Stromal cell of bone marrow (primary cell): ENCODE results near the gene ADARB2.
"Not testable (repeated sequence)": the region's sequence is repeated elsewhere in the genome, so short reads cannot be mapped to it uniquely, and the experiment has no call there.

Experiments used
- DNase-seq: peaks from one replicate; pipeline ENCODE4 v3.0.0-alpha.2; 2012; ENCODE audit warnings: low read depth

The ADARB2 gene

GRCh38 chr10:1491901-1492300 is 245.4 kb downstream of the ADARB2 start:
- no peak for DNase-seq

DNA sequence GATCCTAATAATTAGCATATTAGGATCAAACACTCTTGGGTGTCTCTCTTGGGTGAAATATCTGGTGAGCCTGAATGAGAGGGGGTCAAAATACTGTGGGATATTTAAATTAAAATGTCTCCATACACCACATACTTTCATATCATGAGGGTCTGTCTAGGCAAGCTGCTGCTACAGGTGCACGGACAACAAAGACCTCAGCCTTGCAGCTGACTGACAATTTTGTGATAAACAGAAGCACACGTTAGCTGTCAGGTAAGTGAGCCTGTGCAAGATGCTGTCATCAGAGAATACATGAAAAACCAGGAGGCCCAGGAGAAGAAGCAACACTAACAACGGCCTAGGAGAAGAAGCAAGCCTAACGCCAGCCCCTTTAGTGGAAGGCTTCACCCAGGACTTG is 247.5 kb downstream of the ADARB2 start:
- DNase-seq, result no peak

GRCh38 chr10:1488970-1489548 is 248.3 kb downstream of the ADARB2 start:
- no peak for DNase-seq

DNA sequence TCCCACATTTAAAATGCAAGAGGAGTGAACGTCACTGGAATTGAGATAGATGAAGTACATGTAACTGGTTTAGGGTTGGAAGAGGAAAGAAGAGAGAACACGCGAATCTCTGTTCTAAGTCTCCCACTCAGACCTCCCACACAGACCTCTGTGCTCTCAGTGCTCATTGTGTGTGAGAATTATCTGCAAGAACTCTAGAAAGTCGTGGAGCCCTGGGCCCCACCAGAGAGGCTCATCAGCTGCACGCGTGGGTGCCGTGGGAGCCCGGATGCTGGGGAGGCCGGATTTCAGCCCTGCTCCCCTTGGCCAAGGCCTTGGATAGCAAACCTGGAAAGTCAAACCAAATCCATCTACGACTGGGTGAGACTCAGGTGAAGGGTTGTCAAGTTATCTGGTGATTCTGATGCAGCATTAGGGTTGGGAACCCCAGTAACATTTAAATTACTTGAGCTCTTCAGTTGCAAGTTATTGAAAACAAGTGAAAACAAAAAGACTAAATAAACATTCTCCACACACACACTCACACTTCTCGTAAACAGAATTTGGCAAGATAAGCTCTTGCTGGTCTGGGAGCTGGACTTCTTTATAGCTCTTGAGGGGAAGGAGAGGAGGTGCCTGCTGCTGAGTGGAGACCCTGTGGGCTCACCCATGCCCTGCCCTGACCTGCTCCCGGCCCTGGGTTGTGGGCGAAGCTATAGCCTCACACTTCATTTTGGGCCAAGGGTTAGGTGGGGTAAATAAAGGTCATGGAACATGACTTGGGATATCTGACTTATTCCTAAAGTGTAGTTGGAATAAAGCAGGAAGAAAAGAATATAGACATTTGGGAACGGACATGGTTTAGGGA is 250.3 kb downstream of the ADARB2 start:
- no peak for DNase-seq

- DNase-seq, result no peak
These were observed 252.0 kb downstream of the ADARB2 start for GRCh38 chr10:1485357-1485756.

GRCh38 chr10:1483826-1484225 is 253.5 kb downstream of the ADARB2 start:
- no peak for DNase-seq

DNA sequence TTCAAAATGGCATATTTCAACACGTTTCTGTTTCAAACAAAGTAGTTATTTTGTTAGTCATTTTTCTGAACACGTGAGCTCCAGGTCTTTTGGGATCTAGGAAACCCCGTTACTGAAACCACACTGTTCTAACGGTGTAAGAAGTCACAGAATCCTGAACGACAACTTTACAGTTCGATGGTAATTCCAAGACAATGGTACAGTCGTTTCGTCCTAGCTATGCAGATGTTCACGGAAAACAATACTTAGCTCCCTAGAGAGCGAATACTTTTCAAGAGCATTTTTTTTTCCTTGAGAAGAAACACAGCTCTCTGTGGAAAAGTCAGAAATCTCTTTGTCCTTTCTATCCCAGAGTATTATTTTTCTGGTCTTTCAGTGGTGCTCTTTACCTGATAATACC is 254.1 kb downstream of the ADARB2 start:
- DNase-seq, result no peak

DNA sequence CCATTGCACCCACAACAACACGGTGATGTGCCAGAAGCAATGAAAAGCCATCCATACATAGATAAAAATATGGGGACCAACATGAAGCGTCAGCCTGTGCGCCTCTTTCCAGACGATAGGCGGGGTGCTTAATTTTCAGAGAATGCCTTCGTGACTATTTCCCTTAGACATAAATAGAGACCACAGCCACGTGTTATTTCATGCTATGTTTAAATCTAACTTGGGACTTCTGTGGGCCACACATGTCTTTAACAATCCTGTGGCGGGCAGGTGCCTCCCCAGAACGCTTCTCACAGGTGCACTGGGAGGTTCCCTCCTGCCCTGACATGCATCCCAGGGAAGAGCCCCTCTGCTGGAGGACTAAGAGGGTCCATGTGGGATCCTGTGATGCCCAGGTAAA is 259.7 kb downstream of the ADARB2 start:
- no peak for DNase-seq

DNA sequence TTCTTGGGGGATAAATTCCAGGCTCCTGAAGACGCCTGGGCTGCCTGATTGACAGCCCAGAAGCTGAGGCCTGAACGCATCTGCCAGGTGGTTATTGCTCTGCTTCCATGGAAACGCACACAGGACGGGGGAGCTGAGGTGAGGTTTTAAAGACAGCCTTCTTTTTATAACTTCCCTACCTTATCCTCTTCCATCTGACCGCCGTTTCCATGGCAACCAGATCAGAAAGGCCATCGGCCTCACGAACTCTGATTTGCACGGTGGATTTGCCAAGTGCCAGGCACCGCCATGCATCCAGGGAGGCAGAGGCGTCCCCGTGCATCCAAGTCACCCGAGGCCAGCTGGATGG is 260.9 kb downstream of the ADARB2 start:
- DNase-seq, result no peak

- no peak for DNase-seq
These were observed 261.4 kb downstream of the ADARB2 start for GRCh38 chr10:1475771-1476454.

DNA sequence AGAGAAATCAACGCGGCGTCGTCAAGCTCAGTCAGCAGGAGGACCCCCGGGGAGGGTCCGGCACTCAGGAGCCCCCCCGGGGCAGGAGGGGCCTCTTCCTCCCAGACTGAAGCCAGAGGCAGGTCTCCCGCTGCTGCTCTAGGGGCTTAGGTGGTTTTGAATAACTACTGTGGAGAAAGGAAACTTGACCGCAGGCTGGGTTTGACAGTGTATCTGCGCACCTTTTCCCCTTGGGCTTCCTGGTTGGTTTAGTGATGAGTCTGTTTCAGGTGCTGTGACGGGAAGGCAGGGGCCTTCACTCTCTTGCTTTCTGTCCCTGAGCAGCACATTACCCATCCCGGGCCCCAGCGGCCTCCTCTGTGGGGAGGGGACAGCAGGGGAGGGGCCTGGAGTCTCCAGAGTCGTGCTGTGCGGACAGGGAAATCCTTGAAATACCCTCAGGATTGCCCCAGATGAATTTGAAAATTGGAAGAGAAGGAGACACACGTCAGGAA is 262.2 kb downstream of the ADARB2 start:
- DNase-seq, result no peak

- no peak for DNase-seq
These were observed 262.8 kb downstream of the ADARB2 start for GRCh38 chr10:1474376-1475097.

DNA sequence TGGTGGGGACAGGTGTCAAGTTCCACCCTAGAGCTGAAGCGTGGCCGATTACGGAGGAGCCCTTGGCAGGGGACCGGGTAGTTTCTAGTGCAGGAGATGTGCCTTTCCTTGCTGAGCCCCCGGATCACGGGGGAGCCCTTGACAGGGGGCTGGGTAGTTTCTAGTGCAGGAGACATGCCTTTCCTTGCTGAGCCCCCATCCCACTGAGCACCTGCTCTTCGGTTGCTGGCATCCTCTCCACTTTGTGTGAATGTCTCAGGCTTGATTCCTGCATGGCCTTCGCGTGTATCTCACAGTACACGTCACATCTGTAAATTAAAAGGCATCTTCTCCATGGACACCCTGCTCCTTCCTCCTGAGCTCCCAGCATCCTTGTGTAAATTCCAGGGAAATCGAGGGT is 263.5 kb downstream of the ADARB2 start:
- DNase-seq, result no peak

DNA sequence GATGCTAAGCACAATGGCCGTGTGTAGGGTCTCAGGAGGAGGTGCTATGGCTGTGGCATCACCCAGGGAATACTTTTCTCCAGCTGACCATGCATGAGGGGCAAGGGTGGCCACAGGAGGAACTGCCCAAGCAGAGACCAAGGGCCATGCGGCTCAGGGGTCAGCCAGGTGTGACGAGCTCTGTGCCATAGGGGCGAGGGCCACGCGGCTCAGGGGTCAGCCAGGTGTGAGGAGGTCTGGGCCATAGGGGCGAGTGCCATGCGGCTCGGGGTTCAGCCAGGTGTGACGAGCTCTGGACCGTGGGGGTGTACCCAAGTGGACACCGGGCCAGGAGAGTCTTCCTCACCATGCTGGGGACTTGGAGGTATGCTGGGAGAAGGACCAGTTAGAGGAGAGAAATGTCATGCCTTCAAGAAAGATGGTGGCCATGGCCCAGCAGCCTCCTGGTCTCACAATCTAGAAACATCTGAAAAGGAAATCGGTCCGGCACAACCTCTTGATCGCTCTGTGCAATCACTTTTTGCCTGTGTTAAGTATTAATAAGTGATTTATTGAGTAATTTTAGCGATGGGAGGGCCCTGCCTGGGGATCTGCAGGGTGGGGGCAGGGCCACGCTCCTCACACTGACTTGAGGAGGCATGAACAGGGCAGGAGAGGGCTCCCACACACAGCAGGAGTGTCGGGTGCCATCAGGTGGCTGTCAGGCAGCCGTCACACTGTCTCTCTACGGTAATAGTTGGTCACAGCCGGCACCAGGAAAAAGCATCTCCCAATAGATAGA is 265.0 kb downstream of the ADARB2 start:
- no peak for DNase-seq

- no peak for DNase-seq
These were observed 268.5 kb downstream of the ADARB2 start for GRCh38 chr10:1468811-1469210.

DNA sequence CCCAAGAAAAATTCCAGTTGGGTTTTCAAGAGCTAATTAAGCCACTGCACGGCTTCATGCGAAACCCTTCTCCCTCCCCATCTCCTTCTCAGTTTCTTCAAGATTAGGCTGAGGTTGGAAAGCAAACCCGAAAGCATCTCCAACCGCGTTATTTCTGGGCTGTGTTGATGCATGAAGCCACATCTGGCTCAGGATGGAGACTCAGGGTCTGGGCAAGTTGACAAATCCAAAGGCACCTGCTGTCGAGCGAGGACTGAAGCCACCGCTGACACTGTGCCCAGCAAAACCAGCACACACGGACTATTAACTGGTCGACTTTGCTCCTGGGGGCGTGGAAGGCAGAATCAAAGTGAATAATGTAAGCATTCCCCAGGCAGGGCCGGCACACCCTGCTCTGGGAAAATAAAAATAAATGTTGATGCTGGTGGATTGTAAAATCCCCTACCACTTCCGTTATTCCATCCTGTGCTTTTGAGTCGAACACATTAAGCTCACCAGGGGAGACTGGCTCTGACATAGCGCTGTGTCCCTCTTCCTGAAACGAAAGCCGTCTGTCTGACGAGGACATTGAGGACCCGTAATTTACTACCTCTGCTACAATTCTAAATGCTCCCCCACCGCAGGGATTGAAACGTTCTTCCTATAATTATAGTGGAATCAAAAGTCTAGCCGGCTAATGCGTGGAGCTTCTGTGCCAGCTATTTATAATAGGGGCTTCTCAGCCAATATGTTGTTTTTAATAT is 269.8 kb downstream of the ADARB2 start:
- DNase-seq, result no peak

DNA sequence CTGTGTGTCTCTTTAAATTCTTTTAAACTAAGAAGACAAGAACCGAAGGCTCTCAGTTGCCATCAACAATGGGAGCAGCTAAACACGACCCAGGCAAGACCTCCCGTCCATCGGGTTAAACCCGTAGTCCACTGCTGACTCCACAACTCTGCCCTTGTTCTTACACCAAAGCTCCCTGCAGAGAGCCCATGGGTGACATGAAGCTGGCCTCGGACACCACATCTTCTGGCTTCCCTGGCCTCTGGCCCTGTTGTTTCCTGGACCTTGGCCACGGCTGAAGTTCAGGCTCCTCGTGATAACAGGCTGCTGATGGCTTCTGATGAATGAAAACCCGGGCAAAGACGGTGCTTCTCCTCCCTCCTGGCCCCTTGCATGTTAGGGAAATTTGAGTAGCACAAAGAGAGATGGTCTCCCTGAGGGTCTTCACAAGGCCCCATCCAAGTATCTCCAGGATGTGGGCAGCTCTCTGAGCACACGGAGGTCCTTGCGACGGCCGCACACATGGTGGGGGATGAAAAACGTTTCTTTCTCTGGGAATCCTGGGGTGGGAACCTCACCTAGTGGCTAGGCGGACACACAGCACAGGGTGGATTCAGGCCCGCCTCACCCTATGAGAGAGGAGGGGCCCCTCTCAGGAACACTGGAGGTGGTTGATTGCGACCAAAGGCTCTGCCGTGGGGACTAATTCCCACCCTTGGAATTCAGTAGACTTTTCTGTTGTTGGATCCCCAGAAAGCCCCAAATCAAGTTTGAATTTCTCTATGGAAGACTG is 271.1 kb downstream of the ADARB2 start:
- DNase-seq, result no peak

DNA sequence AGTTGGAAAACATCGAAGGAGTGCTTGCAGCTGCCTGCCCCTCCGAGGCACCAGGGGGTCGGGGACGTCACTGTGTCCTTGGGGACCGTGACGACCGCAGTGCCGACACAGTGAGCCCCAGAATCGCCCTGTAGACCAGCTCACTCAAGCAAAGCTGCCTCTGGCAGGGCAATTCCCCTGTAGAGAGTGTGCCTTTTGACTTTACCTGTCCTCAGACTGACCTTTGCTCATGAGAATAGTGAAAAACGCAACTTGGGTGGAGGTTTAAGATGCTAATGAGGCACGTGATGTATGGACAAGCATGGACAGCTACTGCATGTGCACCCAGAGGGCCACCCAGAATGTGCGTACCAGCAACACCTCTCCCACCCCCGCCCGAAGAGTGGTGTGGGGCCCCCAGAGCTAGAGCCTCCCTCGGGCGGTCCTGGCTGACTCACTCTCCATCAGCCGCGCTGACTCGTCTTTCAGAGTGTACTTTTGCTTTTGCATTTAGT is 271.9 kb downstream of the ADARB2 start:
- DNase-seq, result no peak

DNA sequence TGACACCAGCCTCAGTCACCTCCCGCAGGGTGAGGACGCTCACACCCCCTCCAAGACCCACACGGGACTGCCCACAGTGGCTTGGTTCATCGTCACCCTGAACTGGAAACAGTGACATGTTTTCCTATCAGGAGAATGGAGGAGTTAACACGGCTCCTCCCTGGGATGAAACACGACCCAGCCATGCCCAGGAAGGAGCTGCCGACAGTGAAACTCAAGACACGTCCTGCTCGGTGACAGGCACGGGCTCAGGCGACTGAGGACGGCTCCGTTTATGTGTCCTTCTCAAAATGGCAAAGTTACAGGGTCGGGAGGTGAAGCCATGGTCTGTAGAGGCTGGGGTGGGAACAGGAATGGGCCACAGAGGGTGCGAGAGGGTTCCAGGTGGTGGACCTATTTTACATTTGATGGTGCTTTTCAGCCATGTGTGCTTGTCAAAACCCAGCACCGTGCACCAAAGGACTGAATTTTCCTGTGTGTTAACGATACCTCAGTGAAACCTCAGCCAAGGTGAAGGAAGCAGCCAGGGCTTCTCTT is 272.4 kb downstream of the ADARB2 start:
- no peak for DNase-seq

GRCh38 chr10:1463971-1464370 is 273.4 kb downstream of the ADARB2 start:
- DNase-seq, result not testable (repeated sequence)
